ENCODE results near the gene GRID2. TPM values are rescaled to one million over a fixed set of nuclear protein-coding genes. Genes with fewer than 3 reads are reported as not detected.

GRID2 gene
- total RNA-seq, 1 experiment from 2014 or later: not detected

DNA sequence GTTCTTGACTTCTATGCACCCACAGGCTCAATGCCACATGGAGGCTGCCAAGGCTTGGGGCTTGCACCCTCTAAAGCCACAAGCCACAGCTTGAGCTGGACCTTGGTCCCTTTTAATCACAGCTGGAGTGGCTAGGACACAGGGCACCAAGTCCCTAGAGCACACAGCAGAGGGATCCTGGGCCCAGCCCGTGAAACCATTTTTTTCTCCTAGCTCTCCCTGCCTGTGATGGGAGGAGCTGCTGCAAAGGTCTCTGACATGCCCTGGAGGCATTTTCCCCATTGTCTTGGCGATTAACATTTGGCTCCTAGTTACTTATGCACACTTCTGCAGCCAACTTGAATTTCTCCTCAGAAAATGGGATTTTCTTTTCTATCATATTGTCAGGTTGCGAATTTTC lies 410.9 kb downstream of the GRID2 start:
- ChIA-PET POLR2A (interaction anchor here (0.6 kb wide), 1 partner anchor 21 kb away, joined by 3 read pairs; no protein-coding TSS in a partner anchor), CTCF (no interaction called here)
- no peak for DNase-seq (ENCODE audit: unreplicated experiment)
- TF ChIP-seq, protein P1, sequence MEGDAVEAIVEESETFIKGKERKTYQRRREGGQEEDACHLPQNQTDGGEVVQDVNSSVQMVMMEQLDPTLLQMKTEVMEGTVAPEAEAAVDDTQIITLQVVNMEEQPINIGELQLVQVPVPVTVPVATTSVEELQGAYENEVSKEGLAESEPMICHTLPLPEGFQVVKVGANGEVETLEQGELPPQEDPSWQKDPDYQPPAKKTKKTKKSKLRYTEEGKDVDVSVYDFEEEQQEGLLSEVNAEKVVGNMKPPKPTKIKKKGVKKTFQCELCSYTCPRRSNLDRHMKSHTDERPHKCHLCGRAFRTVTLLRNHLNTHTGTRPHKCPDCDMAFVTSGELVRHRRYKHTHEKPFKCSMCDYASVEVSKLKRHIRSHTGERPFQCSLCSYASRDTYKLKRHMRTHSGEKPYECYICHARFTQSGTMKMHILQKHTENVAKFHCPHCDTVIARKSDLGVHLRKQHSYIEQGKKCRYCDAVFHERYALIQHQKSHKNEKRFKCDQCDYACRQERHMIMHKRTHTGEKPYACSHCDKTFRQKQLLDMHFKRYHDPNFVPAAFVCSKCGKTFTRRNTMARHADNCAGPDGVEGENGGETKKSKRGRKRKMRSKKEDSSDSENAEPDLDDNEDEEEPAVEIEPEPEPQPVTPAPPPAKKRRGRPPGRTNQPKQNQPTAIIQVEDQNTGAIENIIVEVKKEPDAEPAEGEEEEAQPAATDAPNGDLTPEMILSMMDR (IDR thresholded peaks at IDR 0.05; ENCODE audit: unreplicated experiment): no peak
- Mint-ChIP-seq H3K36me3 (ENCODE audit: insufficient read depth, unreplicated experiment) (no peaks in the 10 kb centered on the region), H3K9me3 (ENCODE audit: unreplicated experiment) (peaks cover 8% of the 10 kb centered on the region), H3K4me1 (ENCODE audit: insufficient read depth, unreplicated experiment) (no peaks in the 10 kb centered on the region), H3K4me3 (ENCODE audit: unreplicated experiment) (no peak overlapping the region), H3K27me3 (ENCODE audit: insufficient read depth, unreplicated experiment) (no peaks in the 10 kb centered on the region), H3K27ac (ENCODE audit: low read depth, unreplicated experiment) (no peak overlapping the region)
- intact Hi-C loops (cut with micrococcal nuclease): no loop called here
- no TSS peak for BruUV-seq (replicated peaks)

DNA sequence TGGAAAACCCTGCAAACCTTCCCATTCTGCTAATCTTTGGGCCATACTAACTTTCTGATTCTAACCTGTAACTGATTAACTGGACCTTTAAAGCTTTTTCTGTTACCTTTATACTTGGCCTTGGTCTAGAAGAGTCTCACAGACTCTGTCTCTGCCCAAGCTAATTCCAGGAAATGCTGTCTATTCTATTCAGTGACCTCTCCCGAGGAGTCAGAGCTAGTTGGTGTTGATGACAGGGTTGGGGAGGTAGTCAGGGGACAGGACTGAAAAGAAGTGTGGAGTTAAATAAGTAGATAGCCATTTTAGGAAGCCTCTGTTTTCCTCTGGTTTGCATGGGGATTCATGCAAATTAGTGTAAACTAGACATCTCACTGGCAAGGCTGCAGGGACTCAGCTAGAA lies 429.5 kb downstream of the GRID2 start:
- Mint-ChIP-seq H3K4me3 (ENCODE audit: unreplicated experiment) (no peak overlapping the region), H3K9me3 (ENCODE audit: unreplicated experiment) (no peaks in the 10 kb centered on the region), H3K4me1 (ENCODE audit: insufficient read depth, unreplicated experiment) (no peaks in the 10 kb centered on the region), H3K27ac (ENCODE audit: low read depth, unreplicated experiment) (no peak overlapping the region), H3K36me3 (ENCODE audit: insufficient read depth, unreplicated experiment) (no peaks in the 10 kb centered on the region), H3K27me3 (ENCODE audit: insufficient read depth, unreplicated experiment) (no peaks in the 10 kb centered on the region)
- DNase-seq (ENCODE audit: unreplicated experiment): no peak
- BruUV-seq (replicated peaks): no TSS peak
- TF ChIP-seq, protein P1 (IDR thresholded peaks at IDR 0.05; ENCODE audit: unreplicated experiment): no peak
- ChIA-PET CTCF (no interaction called here), POLR2A (interaction anchor here (0.6 to 1.0 kb wide), 4 partner anchors 10 to 559 kb away, joined by 3 to 4 read pairs (median 3); no protein-coding TSS in a partner anchor)
- intact Hi-C loops (cut with micrococcal nuclease): no loop called here

DNA sequence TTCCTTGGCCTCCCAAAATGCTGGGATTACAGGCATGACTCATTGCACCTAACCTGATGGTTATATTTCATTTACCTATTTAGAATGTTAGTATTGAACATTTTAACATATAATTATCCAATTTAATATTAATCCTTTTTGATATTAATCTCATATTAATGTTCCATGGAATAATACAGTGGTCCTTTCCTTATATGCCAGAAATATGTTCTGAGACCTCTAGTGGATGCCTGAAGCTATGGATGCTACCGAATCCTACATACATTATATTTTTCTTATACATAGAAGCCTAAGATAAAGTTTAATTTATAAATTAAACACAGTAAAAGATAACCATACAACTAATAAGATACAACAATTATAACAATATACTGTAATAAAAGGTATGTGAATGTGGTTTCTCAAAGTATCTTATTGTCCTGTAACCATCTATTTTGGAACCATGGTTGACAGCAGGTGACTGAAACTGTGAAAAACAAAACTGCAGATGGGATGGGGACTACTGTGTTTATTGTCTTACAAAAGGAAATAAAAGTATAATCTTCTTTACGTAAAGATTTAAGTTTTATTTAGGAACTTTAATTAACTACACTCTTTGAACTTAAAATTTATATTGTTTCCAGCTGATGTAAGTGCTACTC lies 431.4 kb downstream of the GRID2 start:
- intact Hi-C loops (cut with micrococcal nuclease): no loop called here
- no peak for DNase-seq (ENCODE audit: unreplicated experiment)
- TF ChIP-seq, protein P1 (IDR thresholded peaks at IDR 0.05; ENCODE audit: unreplicated experiment): no peak
- CTCF ChIA-PET: interaction anchor here (0.6 kb wide), 1 partner anchor 50 kb away, joined by 3 read pairs; no protein-coding TSS in a partner anchor
- H3K9me3 Mint-ChIP-seq (ENCODE audit: unreplicated experiment): no peaks in the 10 kb centered on the region
- H3K27ac Mint-ChIP-seq (ENCODE audit: low read depth, unreplicated experiment): no peak overlapping the region
- POLR2A ChIA-PET: interaction anchor here (0.9 to 1.2 kb wide), 2 partner anchors 23 to 26 kb away, joined by 3 read pairs; no protein-coding TSS in a partner anchor
- BruUV-seq (replicated peaks): no TSS peak
- H3K27me3 Mint-ChIP-seq (ENCODE audit: insufficient read depth, unreplicated experiment): no peaks in the 10 kb centered on the region
- H3K4me3 Mint-ChIP-seq (ENCODE audit: unreplicated experiment): no peak overlapping the region
- no peaks in the 10 kb centered on the region for H3K4me1 Mint-ChIP-seq (ENCODE audit: insufficient read depth, unreplicated experiment)
- H3K36me3 Mint-ChIP-seq (ENCODE audit: insufficient read depth, unreplicated experiment): no peaks in the 10 kb centered on the region

DNA sequence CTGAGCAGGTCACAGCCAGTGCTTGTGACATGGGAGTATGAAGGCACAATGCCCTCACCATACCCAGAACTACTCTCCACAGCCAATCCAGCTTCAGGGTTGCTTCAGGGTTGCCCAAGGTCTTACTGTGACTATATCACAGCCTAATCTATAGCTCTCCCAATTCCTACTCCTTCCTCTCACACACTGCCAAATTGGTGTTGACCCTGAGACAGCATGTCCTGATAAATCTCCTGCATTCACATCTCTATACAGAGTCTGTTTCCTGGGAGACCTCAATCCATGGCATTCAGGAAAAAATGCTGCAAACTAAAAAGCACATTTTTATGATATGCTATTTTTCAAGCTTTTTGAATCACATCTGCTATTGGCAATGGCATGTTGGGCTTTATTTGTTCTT lies 456.7 kb downstream of the GRID2 start:
- TF ChIP-seq, protein P1 (IDR thresholded peaks at IDR 0.05; ENCODE audit: unreplicated experiment): no peak
- ChIA-PET CTCF (interaction anchor here (0.7 kb wide), 1 partner anchor 1679 kb away, joined by 3 read pairs; no protein-coding TSS in a partner anchor), POLR2A (no interaction called here)
- intact Hi-C loops (cut with micrococcal nuclease): no loop called here
- H3K4me1 Mint-ChIP-seq (ENCODE audit: insufficient read depth, unreplicated experiment): no peaks in the 10 kb centered on the region
- no peaks in the 10 kb centered on the region for H3K9me3 Mint-ChIP-seq (ENCODE audit: unreplicated experiment)
- no peaks in the 10 kb centered on the region for H3K36me3 Mint-ChIP-seq (ENCODE audit: insufficient read depth, unreplicated experiment)
- no peak overlapping the region for H3K27ac Mint-ChIP-seq (ENCODE audit: low read depth, unreplicated experiment)
- no peak for DNase-seq (ENCODE audit: unreplicated experiment)
- H3K4me3 Mint-ChIP-seq (ENCODE audit: unreplicated experiment): no peak overlapping the region
- BruUV-seq (replicated peaks): no TSS peak
- no peaks in the 10 kb centered on the region for H3K27me3 Mint-ChIP-seq (ENCODE audit: insufficient read depth, unreplicated experiment)

Data from MCF 10A (cell line).